COLO829 (cell line): ENCODE results near the gene ATAD2B.

Experiments used
- DNase-seq: peaks from one replicate; pipeline ENCODE4 v3.0.0; 2012; ENCODE audit warnings: low spot score

ATAD2B gene

DNA sequence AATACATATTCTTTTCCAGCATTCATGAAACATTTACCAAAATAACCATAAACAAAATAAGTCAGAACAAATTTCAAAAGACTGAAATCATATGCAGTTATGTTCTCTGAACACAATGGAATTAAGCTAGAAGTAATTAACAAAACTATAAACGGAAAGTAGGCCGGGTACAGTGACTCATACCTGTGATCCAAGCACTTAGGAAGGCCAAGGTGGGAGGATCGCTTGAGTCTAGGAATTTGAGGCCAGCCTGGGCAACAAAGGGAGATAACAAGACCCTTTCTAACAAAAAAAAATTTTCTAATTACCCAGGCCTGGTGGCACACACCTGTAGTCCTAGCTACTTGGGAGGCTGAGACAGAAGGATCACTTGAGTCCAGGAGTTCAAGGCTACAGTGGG lies 14.9 kb downstream of the ATAD2B start:
- DNase-seq, result no peak

DNA sequence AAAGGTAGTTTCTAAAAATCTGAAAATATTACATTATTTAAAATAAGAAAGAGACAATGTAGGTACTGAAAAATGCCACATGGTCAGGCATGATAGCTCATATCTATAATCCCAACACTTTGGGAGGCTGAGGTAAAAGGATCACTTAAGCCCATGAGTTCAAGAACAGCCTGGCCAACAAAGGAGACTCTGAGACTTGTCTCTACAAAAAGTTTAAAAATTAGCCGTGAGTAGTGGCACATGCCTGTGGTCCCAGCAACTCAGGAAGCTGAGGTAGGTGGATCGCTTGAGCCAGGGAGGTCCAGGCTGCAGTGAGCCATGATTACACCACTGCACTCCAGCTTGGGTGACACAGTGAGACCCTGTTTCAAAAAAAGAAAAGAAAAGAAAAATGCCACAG lies 21.8 kb downstream of the ATAD2B start:
- no peak for DNase-seq

- DNase-seq, result no peak
Measured at GRCh38 chr2:23904692-23905091, 22.2 kb downstream of the ATAD2B start.

DNA sequence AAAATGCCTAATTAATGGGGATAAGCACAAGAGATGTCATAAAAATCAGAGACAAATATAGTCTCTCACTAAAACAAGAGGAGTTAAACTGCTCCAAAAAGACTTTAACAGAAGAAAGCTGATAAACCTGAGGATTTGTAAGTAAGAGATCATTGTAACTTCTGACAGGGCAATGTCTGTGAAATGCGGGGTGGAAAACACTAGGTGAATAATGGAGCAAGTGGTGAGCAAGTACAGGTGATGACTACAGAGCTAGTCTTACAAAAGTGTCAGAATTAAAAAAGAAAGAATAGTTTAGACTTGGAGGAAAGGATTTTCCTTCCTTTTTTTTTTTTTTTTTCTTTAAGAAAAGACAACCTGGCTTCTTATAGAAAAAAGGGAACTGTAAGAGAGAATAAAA lies 22.7 kb downstream of the ATAD2B start:
- no peak for DNase-seq

GRCh38 chr2:23903034-23903433 lies 23.9 kb downstream of the ATAD2B start:
- DNase-seq, result no peak

DNA sequence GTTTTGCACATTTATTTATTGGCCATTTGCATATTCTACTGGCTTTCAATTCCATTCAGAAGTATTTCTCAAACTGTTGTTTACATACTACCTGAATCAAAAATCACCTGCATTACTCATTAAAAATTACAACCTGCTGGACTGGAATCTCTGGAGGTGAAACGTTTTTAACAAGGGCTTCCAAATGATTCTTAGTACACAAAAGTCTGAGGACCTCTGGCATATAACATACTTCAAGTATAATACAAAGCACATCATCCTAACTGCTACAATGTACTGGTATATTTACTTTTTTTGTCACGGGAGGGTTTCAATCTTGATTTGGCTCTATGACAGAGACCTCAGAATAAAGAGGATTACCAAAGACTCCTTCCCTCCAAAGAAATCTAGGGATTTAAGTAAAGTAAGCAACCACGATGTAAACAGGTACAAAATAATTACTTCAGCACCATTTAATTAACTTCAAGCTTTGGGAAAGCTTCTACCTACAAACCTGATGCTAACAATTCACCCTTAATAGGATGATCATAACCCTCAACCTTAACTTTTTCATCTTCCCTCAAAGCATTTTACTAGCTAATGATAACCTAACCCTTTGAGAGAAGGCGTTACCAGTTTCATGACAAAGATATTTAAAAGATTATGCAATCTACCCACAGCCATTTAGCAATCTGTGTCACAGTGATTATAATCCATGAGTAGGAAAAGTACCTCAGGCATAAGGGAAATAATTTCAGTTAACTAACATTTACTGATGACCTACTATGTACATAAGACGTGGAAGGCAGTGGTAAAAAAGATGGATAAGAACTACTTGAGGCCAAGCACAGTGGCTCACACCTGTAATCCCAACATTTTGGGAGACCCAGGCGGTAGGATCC lies 24.7 kb downstream of the ATAD2B start:
- no peak for DNase-seq

- no peak for DNase-seq
Measured at GRCh38 chr2:23900541-23901322, 26.2 kb downstream of the ATAD2B start.

DNA sequence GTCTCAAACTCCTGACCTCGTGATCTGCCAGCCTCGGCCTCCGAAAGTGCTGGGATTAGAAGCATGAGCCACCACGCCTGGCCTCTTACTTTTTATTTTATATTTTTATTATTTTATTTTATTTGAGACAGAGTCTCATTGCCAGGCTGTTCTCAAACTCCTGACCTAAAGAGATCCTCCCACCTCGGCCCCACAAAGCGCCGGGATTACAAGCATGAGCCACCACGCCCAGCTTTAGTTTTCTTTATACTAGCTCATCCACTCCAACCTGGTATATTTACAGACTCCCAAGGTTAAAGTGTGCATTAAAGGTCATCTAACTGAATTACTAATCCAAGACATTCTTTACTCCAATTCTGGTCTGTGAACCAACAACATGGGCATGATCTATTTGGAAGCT lies 26.8 kb downstream of the ATAD2B start:
- no peak for DNase-seq

DNA sequence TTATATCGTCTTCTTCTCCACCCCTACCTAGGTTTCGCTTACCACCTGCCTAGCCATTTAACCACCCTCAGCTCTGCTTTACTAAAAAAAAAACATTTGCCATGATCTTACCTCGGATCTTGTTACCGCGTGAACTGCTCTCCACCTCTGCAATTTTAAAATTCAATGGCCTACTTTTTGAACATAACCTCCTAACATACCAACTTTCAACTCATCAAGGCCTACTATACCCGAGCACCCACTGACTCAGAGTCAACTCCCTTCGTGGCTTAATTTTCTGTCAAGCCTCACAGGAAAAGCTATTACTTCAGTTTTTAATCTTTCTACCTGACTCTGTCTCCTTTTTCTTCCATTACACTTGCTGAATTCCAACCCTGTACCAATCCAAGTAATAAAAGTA lies 55.7 kb downstream of the ATAD2B start:
- DNase-seq, result no peak

DNA sequence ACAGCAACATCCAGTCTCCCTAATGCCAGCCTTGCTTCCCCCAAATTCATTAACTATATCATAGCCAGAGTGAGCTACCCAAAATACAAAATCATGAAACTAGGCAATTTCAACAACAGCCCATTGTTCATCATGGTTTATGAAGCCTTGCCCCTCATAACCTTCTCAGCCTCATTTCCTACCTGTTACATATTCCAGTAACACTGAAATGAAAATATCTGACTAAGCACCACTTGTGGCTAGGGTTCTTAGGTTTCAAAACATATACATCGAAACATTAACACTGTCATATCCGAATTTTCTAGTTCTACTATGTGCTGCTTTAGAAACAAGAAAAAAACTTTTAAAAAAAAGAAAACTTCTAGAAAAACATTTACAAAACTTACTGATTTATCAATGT lies 59.5 kb downstream of the ATAD2B start:
- DNase-seq, result no peak

DNA sequence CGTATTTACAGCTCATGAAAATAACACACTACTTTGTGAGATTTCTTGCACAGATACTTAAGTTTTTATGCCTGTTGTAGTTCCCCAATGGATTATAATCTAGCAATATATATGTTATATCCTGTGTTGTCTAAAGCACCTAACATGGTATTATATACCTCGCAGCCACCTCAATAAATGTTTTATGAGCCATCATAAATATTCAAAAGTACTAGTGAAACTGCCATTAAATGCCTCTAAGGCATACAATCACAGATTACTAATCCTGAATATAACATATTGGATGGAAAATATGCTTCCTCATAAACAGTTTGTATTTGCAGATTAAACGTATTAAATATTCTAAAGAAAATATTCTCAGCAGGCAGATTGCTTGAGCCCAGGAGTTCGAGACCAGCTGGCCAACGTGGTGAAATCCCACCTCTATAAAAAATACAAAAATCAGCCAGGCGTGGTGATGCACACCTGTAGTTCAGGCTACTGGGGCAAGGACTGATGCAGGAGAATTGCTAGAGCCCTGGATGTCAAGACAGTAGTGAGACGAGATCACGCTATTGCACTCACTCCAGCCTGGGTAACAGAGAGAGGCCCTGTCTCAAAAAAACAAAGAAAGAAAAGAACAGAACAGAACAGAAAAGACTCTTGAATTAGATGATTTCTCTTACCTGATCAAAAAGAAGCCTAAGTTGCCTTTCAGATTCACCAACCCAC lies 64.1 kb downstream of the ATAD2B start:
- DNase-seq, result no peak

DNA sequence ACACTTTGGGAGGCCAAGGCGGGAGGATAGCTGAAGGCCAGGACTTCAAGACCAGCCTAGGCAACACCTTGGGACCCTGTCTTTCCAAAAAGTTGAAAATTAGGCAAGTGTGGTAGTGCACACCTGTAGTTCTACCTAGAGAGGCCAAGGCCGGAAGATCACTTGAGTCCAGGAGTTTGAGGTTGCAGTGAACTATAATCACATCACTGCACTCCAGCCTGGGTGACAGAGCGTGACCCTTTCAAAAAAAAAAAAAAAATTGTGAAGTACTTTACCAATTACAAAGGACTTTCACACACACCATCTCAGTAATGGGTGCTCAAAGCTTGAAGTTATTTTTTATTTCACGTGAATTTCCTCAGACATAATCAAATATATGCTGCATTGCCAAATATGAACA lies 65.0 kb downstream of the ATAD2B start:
- DNase-seq, result no peak

DNA sequence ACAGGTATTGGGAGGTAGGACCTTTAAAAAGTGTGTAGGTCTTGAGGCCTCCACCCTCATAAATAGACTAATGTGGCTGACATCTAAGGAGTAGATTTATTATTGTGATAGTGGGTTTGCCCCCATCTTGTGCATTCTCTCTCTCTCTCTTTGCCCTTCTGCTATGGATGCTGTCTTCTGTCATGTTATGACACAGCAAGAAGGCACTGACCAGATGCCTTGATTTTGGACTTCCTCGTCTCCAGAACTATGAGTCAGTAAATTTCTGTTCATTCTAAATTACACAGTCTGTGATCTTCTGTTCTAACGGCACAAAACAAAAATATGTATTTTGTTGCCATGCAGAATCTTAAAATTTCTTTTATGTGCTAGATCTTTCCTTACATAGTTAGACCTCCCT lies 66.9 kb downstream of the ATAD2B start:
- no peak for DNase-seq

DNA sequence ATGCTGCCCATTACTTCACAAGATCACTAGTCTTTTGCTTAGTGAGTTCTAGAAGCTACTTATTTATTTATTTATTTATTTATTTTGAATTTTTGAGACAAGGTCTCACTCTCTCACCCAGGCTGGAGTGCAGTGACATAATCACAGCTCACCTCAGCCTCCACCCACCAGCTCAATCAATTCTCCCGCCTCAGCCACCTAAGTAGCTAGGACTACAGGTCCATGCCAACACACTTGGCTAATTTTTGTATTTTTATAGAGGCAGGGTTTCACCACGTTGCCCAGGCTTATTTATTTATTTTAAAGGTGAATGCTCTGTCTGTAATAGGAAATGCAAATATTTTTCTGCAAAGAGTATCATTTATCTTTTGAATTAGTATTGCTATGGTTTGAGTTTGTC lies 67.7 kb downstream of the ATAD2B start:
- no peak for DNase-seq

DNA sequence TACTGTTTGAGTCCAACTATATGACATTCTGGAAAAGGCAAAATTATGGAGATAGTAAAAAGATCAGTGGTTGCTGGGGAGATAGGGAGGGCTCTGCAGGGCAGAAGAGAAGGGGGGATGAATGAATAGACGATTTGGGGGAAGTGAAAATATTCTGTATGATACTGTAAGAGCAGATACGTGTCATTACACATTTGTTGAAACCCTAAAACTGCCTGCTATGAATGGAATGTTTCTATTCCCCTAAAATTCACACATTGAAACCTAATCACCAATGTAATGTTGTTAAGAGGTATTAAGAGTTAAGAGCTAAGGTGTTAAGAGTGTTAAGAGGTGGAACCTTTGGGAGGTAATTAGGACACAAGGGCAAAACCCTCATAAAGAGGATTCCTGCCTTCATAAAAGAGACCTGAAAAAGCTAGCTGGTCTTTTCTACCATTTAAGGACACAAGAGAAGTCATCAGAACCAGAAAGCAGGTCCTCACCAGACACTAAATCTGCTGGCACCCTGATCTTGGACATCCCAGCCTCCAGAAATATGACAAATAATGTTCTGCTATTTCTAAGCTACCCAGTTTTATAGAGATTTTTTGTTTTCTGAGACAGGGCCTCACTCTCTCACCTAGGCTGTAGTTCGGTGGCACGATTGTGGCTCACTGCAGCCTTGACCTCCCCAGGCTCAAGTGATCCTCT lies 76.2 kb downstream of the ATAD2B start:
- no peak for DNase-seq

GRCh38 chr2:23844905-23845304 lies 82.0 kb downstream of the ATAD2B start:
- no peak for DNase-seq

DNA sequence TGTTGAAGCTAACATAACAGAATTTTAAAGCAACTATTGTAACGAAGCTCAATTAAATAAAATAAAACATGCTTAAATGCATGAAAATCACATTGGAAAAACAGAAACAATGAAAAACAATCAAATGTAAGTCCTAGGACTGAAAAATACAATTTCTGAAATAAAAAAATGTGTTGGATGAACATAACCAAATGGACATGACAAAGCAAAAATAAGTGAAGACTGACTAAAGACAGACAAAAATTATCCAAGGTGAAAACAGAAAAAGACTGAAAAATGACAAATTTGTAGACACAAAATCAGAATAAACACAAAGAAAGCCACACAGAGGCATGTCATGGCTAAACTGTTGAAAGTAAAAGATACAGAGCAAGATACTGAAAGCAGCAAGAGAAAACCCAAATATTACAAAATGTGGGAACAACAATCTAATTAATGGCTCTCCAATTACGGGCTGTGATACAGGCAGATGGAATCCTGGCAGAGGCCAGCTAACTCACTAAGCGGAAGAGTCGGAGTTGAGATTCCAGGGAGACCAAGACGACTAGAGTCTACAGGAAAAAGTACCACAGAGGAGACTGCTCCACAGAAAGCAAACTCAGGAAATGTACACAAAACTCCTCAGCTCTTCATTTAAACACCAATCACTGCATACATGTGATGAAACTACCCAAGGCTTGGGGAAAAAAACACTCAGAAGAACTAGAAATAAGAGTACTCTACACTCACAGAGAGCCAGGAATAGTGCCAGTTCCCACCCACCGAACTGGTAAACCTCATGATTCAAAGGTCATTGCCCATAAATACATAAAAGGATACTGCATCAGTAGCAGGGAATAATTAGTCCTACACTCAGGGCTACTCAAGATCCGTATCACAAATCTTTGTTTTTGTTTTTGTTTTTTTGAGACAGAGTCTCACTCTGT lies 83.6 kb downstream of the ATAD2B start:
- DNase-seq, result no peak

- no peak for DNase-seq
Measured at GRCh38 chr2:23839919-23840578, 86.9 kb downstream of the ATAD2B start.

GRCh38 chr2:23838996-23839395 lies 87.9 kb downstream of the ATAD2B start:
- no peak for DNase-seq

- DNase-seq, result no peak
Measured at GRCh38 chr2:23838581-23838980, 88.3 kb downstream of the ATAD2B start.

GRCh38 chr2:23837871-23838270 lies 89.1 kb downstream of the ATAD2B start:
- DNase-seq, result no peak
